ENCODE measurements around the gene ONECUT3.

The ONECUT3 gene

DNA sequence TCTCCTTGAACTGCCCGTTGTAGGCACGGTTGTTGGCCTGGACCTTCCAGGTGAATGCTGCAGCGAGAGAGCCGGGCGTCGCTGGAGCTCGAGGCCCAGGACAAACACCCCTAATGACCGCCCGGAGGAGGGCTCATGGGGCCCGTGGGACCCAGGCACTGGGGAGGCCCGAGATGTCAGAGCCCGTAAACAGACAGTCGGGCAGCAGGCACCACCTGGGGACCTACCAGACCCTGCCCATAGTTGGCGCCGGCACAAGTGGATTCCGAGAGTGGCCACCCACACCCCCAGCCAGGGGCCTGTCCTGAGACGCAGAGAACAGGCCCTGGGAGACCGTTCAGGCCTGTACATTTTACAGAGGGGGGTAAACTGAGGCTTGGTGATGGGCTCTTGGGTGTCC lies 56.4 kb downstream of the ONECUT3 start:
- Histone ChIP-seq H3K4me1 (ENCODE audit: insufficient read depth, low read length, poor library complexity, severe bottlenecking) (peaks cover 24% of the 10 kb centered on the region), H2AFZ (ENCODE audit: low read length) (no peak overlapping the region), H3F3A (ENCODE audit: low read depth) (no peaks in the 10 kb centered on the region), H3K9me2 (replicated peaks; ENCODE audit: low read depth, low read length) (no peaks in the 10 kb centered on the region), H3K36me3 (ENCODE audit: insufficient read depth, low read length) (peaks cover 10% of the 10 kb centered on the region; the same call in 1 of the 2 replicates), H4K20me1 (ENCODE audit: insufficient read depth, low read length, poor library complexity, severe bottlenecking) (no peaks in the 10 kb centered on the region), H3K79me2 (ENCODE audit: insufficient read depth, low read length) (peaks cover 16% of the 10 kb centered on the region; the same call in 1 of the 2 replicates), H3K9me3 (ENCODE audit: insufficient read depth, low read depth, low read length) (no peaks in the 10 kb centered on the region), H3K27me3 (ENCODE audit: insufficient read depth, low read length, poor library complexity, severe bottlenecking) (no peaks in the 10 kb centered on the region), H3K9ac (ENCODE audit: low read depth, low read length, poor library complexity, severe bottlenecking) (no peak overlapping the region), H3K4me2 (ENCODE audit: low read depth, low read length, poor library complexity, severe bottlenecking) (peak overlapping the region; percentile 95), H3K4me3 (ENCODE audit: low read length, poor library complexity, severe bottlenecking) (no peak overlapping the region)
- TF ChIP-seq EZH2phosphoT487 (IDR thresholded peaks at IDR 0.05; ENCODE audit: borderline replicate concordance): no peak
- TF ChIP-seq CTCF (conservative IDR thresholded peaks at IDR 0.05; ENCODE audit: low read length): peak; percentile 26

- H4K20me1 ChIP-seq (ENCODE audit: insufficient read depth, low read length, poor library complexity, severe bottlenecking): no peaks in the 10 kb centered on the region
- no peaks in the 10 kb centered on the region for H3K9me2 ChIP-seq (replicated peaks; ENCODE audit: low read depth, low read length)
- peak overlapping the region; percentile 94 for H3K9ac ChIP-seq (ENCODE audit: low read depth, low read length, poor library complexity, severe bottlenecking)
- TF ChIP-seq CTCF (conservative IDR thresholded peaks at IDR 0.05; ENCODE audit: low read length): no peak
- no peak for TF ChIP-seq EZH2phosphoT487 (IDR thresholded peaks at IDR 0.05; ENCODE audit: borderline replicate concordance)
- H3K4me1 ChIP-seq (ENCODE audit: insufficient read depth, low read length, poor library complexity, severe bottlenecking): peaks cover 24% of the 10 kb centered on the region
- no peaks in the 10 kb centered on the region for H3K9me3 ChIP-seq (ENCODE audit: insufficient read depth, low read depth, low read length)
- peak overlapping the region; percentile 93 for H3K4me3 ChIP-seq (ENCODE audit: low read length, poor library complexity, severe bottlenecking)
- peaks cover 16% of the 10 kb centered on the region; the same call in 1 of the 2 replicates for H3K79me2 ChIP-seq (ENCODE audit: insufficient read depth, low read length)
- no peak overlapping the region for H2AFZ ChIP-seq (ENCODE audit: low read length)
- no peaks in the 10 kb centered on the region for H3F3A ChIP-seq (ENCODE audit: low read depth)
- peak overlapping the region; percentile 95 for H3K4me2 ChIP-seq (ENCODE audit: low read depth, low read length, poor library complexity, severe bottlenecking)
- no peaks in the 10 kb centered on the region for H3K27me3 ChIP-seq (ENCODE audit: insufficient read depth, low read length, poor library complexity, severe bottlenecking)
- H3K36me3 ChIP-seq (ENCODE audit: insufficient read depth, low read length): peaks cover 5% of the 10 kb centered on the region; the same call in 1 of the 2 replicates
These were observed 57.3 kb downstream of the ONECUT3 start for GRCh38 chr19:1810439-1811160.

DNA sequence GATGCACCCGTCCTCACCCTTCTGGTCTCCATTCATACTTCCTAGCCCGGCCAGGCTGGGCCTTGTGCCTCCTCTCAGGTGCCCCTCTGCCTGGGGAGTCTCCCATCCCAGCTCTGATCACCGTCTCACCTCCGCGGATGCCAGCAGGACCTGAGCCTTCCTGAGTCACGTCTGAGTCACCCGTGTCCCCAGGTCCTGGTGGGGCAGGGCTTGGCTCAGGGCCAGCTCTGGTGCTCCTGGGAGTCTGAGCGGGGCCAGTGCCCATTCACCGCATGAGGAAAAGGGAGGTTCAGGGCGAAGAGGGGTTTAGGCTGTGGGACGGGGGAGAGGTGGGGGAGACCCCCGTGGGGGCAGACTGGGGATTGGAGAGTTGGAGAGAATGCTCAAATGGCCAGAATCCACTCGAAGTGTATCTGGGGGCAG lies 58.2 kb downstream of the ONECUT3 start:
- Histone ChIP-seq H3K4me2 (ENCODE audit: low read depth, low read length, poor library complexity, severe bottlenecking) (peak overlapping the region; percentile 95), H3K27me3 (ENCODE audit: insufficient read depth, low read length, poor library complexity, severe bottlenecking) (no peaks in the 10 kb centered on the region), H3K9me2 (replicated peaks; ENCODE audit: low read depth, low read length) (no peaks in the 10 kb centered on the region), H3K4me1 (ENCODE audit: insufficient read depth, low read length, poor library complexity, severe bottlenecking) (peaks cover 24% of the 10 kb centered on the region), H3K36me3 (ENCODE audit: insufficient read depth, low read length) (peaks cover 5% of the 10 kb centered on the region; the same call in 1 of the 2 replicates), H4K20me1 (ENCODE audit: insufficient read depth, low read length, poor library complexity, severe bottlenecking) (no peaks in the 10 kb centered on the region), H3K9ac (ENCODE audit: low read depth, low read length, poor library complexity, severe bottlenecking) (peak overlapping the region; percentile 94), H2AFZ (ENCODE audit: low read length) (peak overlapping the region; percentile 76), H3K4me3 (ENCODE audit: low read length, poor library complexity, severe bottlenecking) (peak overlapping the region; percentile 93), H3K79me2 (ENCODE audit: insufficient read depth, low read length) (peaks cover 16% of the 10 kb centered on the region; the same call in 1 of the 2 replicates), H3F3A (ENCODE audit: low read depth) (no peaks in the 10 kb centered on the region), H3K9me3 (ENCODE audit: insufficient read depth, low read depth, low read length) (no peaks in the 10 kb centered on the region)
- TF ChIP-seq CTCF (conservative IDR thresholded peaks at IDR 0.05; ENCODE audit: low read length) (no peak), EZH2phosphoT487 (IDR thresholded peaks at IDR 0.05; ENCODE audit: borderline replicate concordance) (no peak)

Measured in Loucy (cell line).